ENCODE results near the gene MSANTD1. TPM values are rescaled to one million over a fixed set of nuclear protein-coding genes. Genes with fewer than 3 reads are reported as not detected.

Gene MSANTD1
- total RNA-seq, 2 donors from 2014 or later = 1.00 to 2.5 TPM

- Histone ChIP-seq H3K36me3 (ENCODE audit: control insufficient read depth, insufficient read depth, low read length) (no peaks in the 10 kb centered on the region), H3K4me1 (ENCODE audit: control insufficient read depth, insufficient read depth, low read length) (peaks cover 5% of the 10 kb centered on the region), H3K4me3 (ENCODE audit: low read length) (no peak overlapping the region), H3K27ac (ENCODE audit: low read depth, low read length) (no peak overlapping the region), H3K9me3 (ENCODE audit: control insufficient read depth, low read length) (no peaks in the 10 kb centered on the region), H3K9ac (ENCODE audit: extremely low read depth, low read length, poor library complexity, severe bottlenecking) (no peak overlapping the region), H3K27me3 (ENCODE audit: control insufficient read depth, insufficient read depth, low read length, poor library complexity, severe bottlenecking) (no peaks in the 10 kb centered on the region)
- DNase-seq = no peak
- H3K27ac Mint-ChIP-seq = no peak overlapping the region
- H3K4me1 Mint-ChIP-seq = peaks cover 5% of the 10 kb centered on the region
- 89% methylated on average over 12 to 17 of the region's 17 CpGs for WGBS, 2 experiments (ENCODE audit: insufficient coverage in 1 of 2, insufficient read length in 1 of 2)
- peaks cover 3% of the 10 kb centered on the region for H3K9me3 Mint-ChIP-seq
- no peak overlapping the region for H3K4me3 Mint-ChIP-seq
- H3K27me3 Mint-ChIP-seq (ENCODE audit: insufficient read depth) = peaks cover 3% of the 10 kb centered on the region
- no peaks in the 10 kb centered on the region for H3K36me3 Mint-ChIP-seq (ENCODE audit: low read depth)
- no peak for TF ChIP-seq CTCF (conservative IDR thresholded peaks at IDR 0.05)
These were observed 19.6 kb downstream of the MSANTD1 start for GRCh38 chr4:3268395-3269104.

- no peak for TF ChIP-seq CTCF (conservative IDR thresholded peaks at IDR 0.05)
- Histone ChIP-seq H3K27ac (ENCODE audit: low read depth, low read length) (no peak overlapping the region), H3K4me3 (ENCODE audit: low read length) (no peak overlapping the region), H3K36me3 (ENCODE audit: control insufficient read depth, insufficient read depth, low read length) (no peaks in the 10 kb centered on the region), H3K9ac (ENCODE audit: extremely low read depth, low read length, poor library complexity, severe bottlenecking) (no peak overlapping the region), H3K4me1 (ENCODE audit: control insufficient read depth, insufficient read depth, low read length) (peaks cover 5% of the 10 kb centered on the region), H3K9me3 (ENCODE audit: control insufficient read depth, low read length) (no peaks in the 10 kb centered on the region), H3K27me3 (ENCODE audit: control insufficient read depth, insufficient read depth, low read length, poor library complexity, severe bottlenecking) (no peaks in the 10 kb centered on the region)
- H3K27me3 Mint-ChIP-seq (ENCODE audit: insufficient read depth) = peaks cover 3% of the 10 kb centered on the region
- no peak overlapping the region for H3K4me3 Mint-ChIP-seq
- 85 to 93% methylated on average over 8 to 25 of the region's 25 CpGs for WGBS, 2 experiments (ENCODE audit: insufficient coverage in 1 of 2, insufficient read length in 1 of 2)
- H3K9me3 Mint-ChIP-seq = peaks cover 3% of the 10 kb centered on the region
- peak; percentile 51 for DNase-seq
- peaks cover 5% of the 10 kb centered on the region for H3K4me1 Mint-ChIP-seq
- no peaks in the 10 kb centered on the region for H3K36me3 Mint-ChIP-seq (ENCODE audit: low read depth)
- H3K27ac Mint-ChIP-seq = no peak overlapping the region
These were observed 20.4 kb downstream of the MSANTD1 start for GRCh38 chr4:3269105-3269927.

GRCh38 chr4:3269991-3270611, 21.1 kb downstream of the MSANTD1 start:
- DNase-seq = no peak
- peaks cover 5% of the 10 kb centered on the region for H3K4me1 Mint-ChIP-seq

More at GRCh38 chr4:3269991-3270611, 21.1 kb downstream of the MSANTD1 start:
- 93 to 96% methylated on average over 9 to 17 of the region's 17 CpGs for WGBS, 2 experiments (ENCODE audit: insufficient coverage in 1 of 2, insufficient read length in 1 of 2)
- Histone ChIP-seq H3K9me3 (ENCODE audit: control insufficient read depth, low read length) (no peaks in the 10 kb centered on the region), H3K36me3 (ENCODE audit: control insufficient read depth, insufficient read depth, low read length) (no peaks in the 10 kb centered on the region), H3K27me3 (ENCODE audit: control insufficient read depth, insufficient read depth, low read length, poor library complexity, severe bottlenecking) (no peaks in the 10 kb centered on the region), H3K27ac (ENCODE audit: low read depth, low read length) (no peak overlapping the region), H3K4me1 (ENCODE audit: control insufficient read depth, insufficient read depth, low read length) (peaks cover 5% of the 10 kb centered on the region), H3K4me3 (ENCODE audit: low read length) (no peak overlapping the region), H3K9ac (ENCODE audit: extremely low read depth, low read length, poor library complexity, severe bottlenecking) (no peak overlapping the region)
- Mint-ChIP-seq H3K9me3 (peaks cover 3% of the 10 kb centered on the region), H3K27me3 (ENCODE audit: insufficient read depth) (peaks cover 3% of the 10 kb centered on the region), H3K4me3 (no peak overlapping the region), H3K36me3 (ENCODE audit: low read depth) (no peaks in the 10 kb centered on the region), H3K27ac (no peak overlapping the region)
- TF ChIP-seq CTCF (conservative IDR thresholded peaks at IDR 0.05) = no peak

All from endodermal cell (in vitro differentiated cells).